ENCODE measurements around the gene OMP.

The OMP gene

GRCh38 chr11:77086521-77087472 lies 15.8 kb upstream of the OMP start:
- Histone ChIP-seq H3K27me3 (replicated peaks) (no peaks in the 10 kb centered on the region), H3K4me3 (ENCODE audit: low read depth, low read length) (no peak overlapping the region), H3K27ac (no peak overlapping the region), H3K36me3 (replicated peaks) (peaks cover 3% of the 10 kb centered on the region)
- TF ChIP-seq, protein P1, sequence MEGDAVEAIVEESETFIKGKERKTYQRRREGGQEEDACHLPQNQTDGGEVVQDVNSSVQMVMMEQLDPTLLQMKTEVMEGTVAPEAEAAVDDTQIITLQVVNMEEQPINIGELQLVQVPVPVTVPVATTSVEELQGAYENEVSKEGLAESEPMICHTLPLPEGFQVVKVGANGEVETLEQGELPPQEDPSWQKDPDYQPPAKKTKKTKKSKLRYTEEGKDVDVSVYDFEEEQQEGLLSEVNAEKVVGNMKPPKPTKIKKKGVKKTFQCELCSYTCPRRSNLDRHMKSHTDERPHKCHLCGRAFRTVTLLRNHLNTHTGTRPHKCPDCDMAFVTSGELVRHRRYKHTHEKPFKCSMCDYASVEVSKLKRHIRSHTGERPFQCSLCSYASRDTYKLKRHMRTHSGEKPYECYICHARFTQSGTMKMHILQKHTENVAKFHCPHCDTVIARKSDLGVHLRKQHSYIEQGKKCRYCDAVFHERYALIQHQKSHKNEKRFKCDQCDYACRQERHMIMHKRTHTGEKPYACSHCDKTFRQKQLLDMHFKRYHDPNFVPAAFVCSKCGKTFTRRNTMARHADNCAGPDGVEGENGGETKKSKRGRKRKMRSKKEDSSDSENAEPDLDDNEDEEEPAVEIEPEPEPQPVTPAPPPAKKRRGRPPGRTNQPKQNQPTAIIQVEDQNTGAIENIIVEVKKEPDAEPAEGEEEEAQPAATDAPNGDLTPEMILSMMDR (IDR thresholded peaks at IDR 0.05; ENCODE audit: low read depth, low read length, missing control alignments): no peak
- in situ Hi-C loops (cut with HindIII; ENCODE audit: low pct_ligation_motif_present, low sequenced_read_pairs): no loop called here
- DNase-seq: no peak

GRCh38 chr11:77087723-77088225 lies 14.9 kb upstream of the OMP start:
- Histone ChIP-seq H3K27me3 (replicated peaks) (no peaks in the 10 kb centered on the region), H3K36me3 (replicated peaks) (peaks cover 3% of the 10 kb centered on the region), H3K27ac (no peak overlapping the region), H3K4me3 (ENCODE audit: low read depth, low read length) (no peak overlapping the region)
- in situ Hi-C loops (cut with HindIII; ENCODE audit: low pct_ligation_motif_present, low sequenced_read_pairs): no loop called here
- DNase-seq: no peak
- TF ChIP-seq, protein P1 (IDR thresholded peaks at IDR 0.05; ENCODE audit: low read depth, low read length, missing control alignments): no peak

DNA sequence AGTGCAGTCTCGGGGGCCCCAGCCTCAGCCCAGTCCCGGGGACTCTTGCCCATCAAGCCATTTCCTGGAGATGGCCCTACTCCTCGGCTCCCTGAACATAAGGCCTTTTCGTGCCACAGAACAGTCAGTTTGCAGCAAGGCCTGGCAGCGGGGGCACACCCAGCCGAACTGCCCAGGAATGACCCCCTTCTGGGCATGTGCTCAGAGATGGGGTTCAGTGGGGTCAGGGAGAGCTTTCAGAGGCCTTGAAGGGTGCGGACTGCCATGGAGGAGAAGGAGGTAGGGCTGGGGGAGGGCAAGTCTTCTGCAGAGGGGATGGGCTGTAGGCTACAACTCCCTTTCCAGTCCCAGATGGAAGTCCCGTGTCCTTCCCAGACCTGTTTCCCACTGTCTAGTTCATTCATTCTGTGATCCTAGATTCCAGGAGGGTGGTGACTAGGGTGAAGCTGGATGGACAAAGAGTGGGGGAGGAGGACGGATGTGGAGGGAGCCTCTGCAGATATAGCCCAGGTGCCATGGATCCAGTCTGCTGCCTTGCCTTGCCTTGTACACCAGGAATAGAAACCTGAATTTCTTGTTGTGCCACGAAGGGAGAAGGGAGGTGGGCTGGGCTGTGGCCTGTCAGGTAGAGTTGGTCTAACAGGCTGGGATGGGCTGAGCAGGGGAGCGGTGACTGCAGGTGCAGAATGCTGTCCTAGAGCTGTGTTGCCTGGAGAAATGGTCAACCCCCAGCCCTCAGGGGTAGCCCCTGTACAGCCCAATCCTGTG lies 14.2 kb upstream of the OMP start:
- peaks cover 3% of the 10 kb centered on the region for H3K36me3 ChIP-seq (replicated peaks)
- in situ Hi-C loops (cut with HindIII; ENCODE audit: low pct_ligation_motif_present, low sequenced_read_pairs): no loop called here
- no peaks in the 10 kb centered on the region for H3K27me3 ChIP-seq (replicated peaks)
- DNase-seq: no peak
- H3K27ac ChIP-seq: no peak overlapping the region
- TF ChIP-seq, protein P1 (IDR thresholded peaks at IDR 0.05; ENCODE audit: low read depth, low read length, missing control alignments): no peak
- no peak overlapping the region for H3K4me3 ChIP-seq (ENCODE audit: low read depth, low read length)

- H3K27me3 ChIP-seq (replicated peaks): no peaks in the 10 kb centered on the region
- TF ChIP-seq, protein P1 (IDR thresholded peaks at IDR 0.05; ENCODE audit: low read depth, low read length, missing control alignments): no peak
- DNase-seq: no peak
- no peak overlapping the region for H3K4me3 ChIP-seq (ENCODE audit: low read depth, low read length)
- no peak overlapping the region for H3K27ac ChIP-seq
- peaks cover 3% of the 10 kb centered on the region for H3K36me3 ChIP-seq (replicated peaks)
- in situ Hi-C loops (cut with HindIII; ENCODE audit: low pct_ligation_motif_present, low sequenced_read_pairs): no loop called here
Measured at GRCh38 chr11:77089004-77089545, 13.6 kb upstream of the OMP start.

DNA sequence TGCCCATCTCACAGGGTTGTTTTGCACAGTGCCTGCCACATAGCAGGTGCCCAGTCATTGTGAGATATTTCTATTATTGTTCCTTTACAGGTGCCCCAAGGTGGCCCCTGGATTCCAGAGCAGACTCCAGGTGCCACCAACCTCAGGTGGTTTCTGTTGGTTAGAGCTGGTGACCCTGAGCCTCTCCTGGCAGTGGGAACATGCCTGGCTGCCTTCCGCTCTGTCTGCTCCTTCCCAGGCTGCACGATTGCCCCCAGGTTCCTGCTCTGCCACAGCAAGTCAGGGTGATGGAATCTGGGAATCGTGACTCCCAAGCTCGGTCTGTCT lies 12.6 kb upstream of the OMP start:
- Histone ChIP-seq H3K27me3 (replicated peaks) (no peaks in the 10 kb centered on the region), H3K27ac (no peak overlapping the region), H3K4me3 (ENCODE audit: low read depth, low read length) (no peak overlapping the region), H3K36me3 (replicated peaks) (peaks cover 3% of the 10 kb centered on the region)
- no peak for DNase-seq
- TF ChIP-seq, protein P1 (IDR thresholded peaks at IDR 0.05; ENCODE audit: low read depth, low read length, missing control alignments): no peak
- in situ Hi-C loops (cut with HindIII; ENCODE audit: low pct_ligation_motif_present, low sequenced_read_pairs): no loop called here
